Gastrocnemius medialis (tissue), 4 donors: Measurements from ENCODE around the gene C9orf72. TPM values are rescaled to one million over a fixed set of nuclear protein-coding genes. Genes with fewer than 3 reads are reported as not detected.

Source experiments
- ATAC-seq, 2 donors: fragments of 150-250 bp; one replicate each; pipeline ENCODE4 v1.9.1; 2016
- DNase-seq, 2 donors: peaks; one replicate each; pipeline ENCODE4 v3.0.0-alpha.2; 2019
- H3K27ac ChIP-seq, 4 donors: fragments of 200-600 bp; sonication (generic); 1 replicate in 1 of 4; 2 replicates in 3 of 4; pipeline ENCODE4 v1.5.1; 2016 to 2018; ENCODE audit warnings: mild to moderate bottlenecking in 2 of 4, moderate library complexity in 1 of 4
- H3K27me3 ChIP-seq, 3 donors: fragments of 200-600 bp; sonication (generic) in 2 of 3; 1 replicate in 1 of 3; 2 replicates in 2 of 3; pipeline versions ENCODE4 v1.5.1 to v1.6.0; 2016 to 2019; ENCODE audit warnings: mild to moderate bottlenecking in 1 of 3, moderate library complexity in 1 of 3
- H3K36me3 ChIP-seq, 2 donors: fragments of 200-600 bp; sonication (generic) in 1 of 2; one replicate each; pipeline ENCODE4 v1.5.1; 2017 to 2018
- H3K4me1 ChIP-seq, 2 donors: fragments of 200-600 bp; sonication (generic) in 1 of 2; one replicate each; pipeline ENCODE4 v1.5.1; 2016 to 2017; ENCODE audit warnings: mild to moderate bottlenecking in 2 of 2
- H3K4me3 ChIP-seq, 4 donors: fragments of 200-600 bp; sonication (generic) in 3 of 4; 1 replicate in 1 of 4; 2 replicates in 3 of 4; pipeline ENCODE4 v1.5.1; 2016 to 2019; ENCODE audit warnings: mild to moderate bottlenecking in 2 of 4
- H3K9me3 ChIP-seq, 3 donors: fragments of 200-600 bp; sonication (generic) in 2 of 3; 1 replicate in 1 of 3; 2 replicates in 2 of 3; pipeline ENCODE4 v1.5.1; 2016 to 2019
- POLR2A ChIP-seq, 2 donors: fragments of 450-650 bp; IDR thresholded peaks; one replicate each; pipeline ENCODE4 v1.6.1; 2017; ENCODE audit warnings: antibody characterized with exemption in 2 of 2, mild to moderate bottlenecking in 2 of 2, moderate library complexity in 2 of 2
- in situ Hi-C, 4 donors: fragments of 200-750 bp; cut with MboI; loops; one replicate each; pipeline versions ENCODE4 v1.15.0 to v1.8.0; 2017; ENCODE audit warnings: low sequenced_read_pairs in 4 of 4
- intact Hi-C: fragments of 100-400 bp; cut with DNase I; formaldehyde crosslinking; loops from one replicate; pipeline ENCODE4 v1.15.1; 2023; ENCODE audit warnings: low total_unique reads
- total RNA-seq, 4 donors: library from RNA; depleted of rRNA; stranded (reverse); fragments of >200 nt; gene quantifications; one replicate each; pipeline versions ENCODE4 v1.1.0 to v1.2.3, GENCODE V29; 2016
- TF ChIP-seq, protein P1 (sequence below), 5 experiments: fragments of 450-650 bp in 3 of 5; fragments of 200-600 bp in 2 of 5; sonication (generic) in 2 of 5; IDR thresholded peaks in 4 of 5; conservative IDR thresholded peaks in 1 of 5; 1 replicate in 4 of 5; 2 replicates in 1 of 5; pipeline ENCODE4 v1.5.1; 2016 to 2019; ENCODE audit warnings: antibody characterized with exemption in 5 of 5, mild to moderate bottlenecking in 3 of 5, moderate library complexity in 3 of 5

The C9orf72 gene
- total RNA-seq, 4 donors from 2014 or later: 14.8 to 43.4 (median 19.4) TPM

GRCh38 chr9:27549196-27549755 lies 24.0 kb downstream of the C9orf72 start:
- H3K4me3 ChIP-seq: no peak overlapping the region
- H3K9me3 ChIP-seq: no peaks in the 10 kb centered on the region
- H3K27ac ChIP-seq: no peak overlapping the region
- no peak for DNase-seq
- TF ChIP-seq POLR2A (IDR thresholded peaks at IDR 0.05): no peak
- intact Hi-C loops (loop anchor here (2.0 to 10.0 kb wide), 3 partner anchors 24 to 602 kb away; partner anchors contain the start of genes C9orf72 and PLAA), in situ Hi-C loops (loop anchor here in 3 of 4 donors (5.0 to 10.0 kb wide), 2 partner anchors 174 to 217 kb away; no protein-coding TSS in a partner anchor)
- H3K27me3 ChIP-seq: no peaks in the 10 kb centered on the region
- H3K36me3 ChIP-seq: peaks cover 0 to 42% of the 10 kb centered on the region in 2 donors
- ATAC-seq: no peak
- peaks cover 12 to 21% of the 10 kb centered on the region in 2 donors for H3K4me1 ChIP-seq

DNA sequence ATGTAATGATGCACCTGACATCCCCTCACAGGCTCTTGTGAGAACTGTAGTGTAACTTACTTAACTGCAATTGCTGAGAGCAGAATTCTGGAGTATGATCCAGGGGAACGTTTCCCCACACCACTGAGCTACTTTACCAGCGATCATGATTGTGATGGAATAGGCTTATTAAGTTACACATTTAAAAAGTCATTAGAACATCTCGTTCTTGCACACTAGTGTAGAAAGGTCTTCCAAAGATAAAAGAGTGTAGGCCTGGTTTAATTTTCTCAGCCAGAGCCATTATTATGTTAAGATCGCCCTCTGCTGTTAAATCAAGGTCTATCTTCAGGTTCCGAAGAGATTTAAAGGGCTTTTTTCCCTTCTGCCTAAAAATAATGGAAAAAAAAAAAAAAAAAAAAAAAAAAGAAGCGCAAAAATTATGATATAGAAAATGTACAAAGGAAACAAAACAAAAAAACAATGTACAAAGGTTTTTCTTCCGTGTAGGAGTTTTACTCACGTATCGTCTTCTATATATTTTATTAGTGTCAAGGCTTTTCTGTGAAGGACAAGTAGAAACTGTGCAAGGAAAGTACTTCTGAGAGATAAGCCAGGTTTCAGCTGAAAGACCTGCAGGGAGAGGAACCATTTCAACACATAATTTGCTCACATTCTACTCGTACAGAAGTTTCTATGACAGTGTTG lies 25.1 kb downstream of the C9orf72 start:
- intact Hi-C loops (loop anchor here (1.0 to 10.0 kb wide), 5 partner anchors 19 to 601 kb away; partner anchors contain the start of genes C9orf72, MOB3B and PLAA), in situ Hi-C loops (loop anchor here in 3 of 4 donors (5.0 to 10.0 kb wide), 2 partner anchors 173 to 216 kb away; no protein-coding TSS in a partner anchor)
- ATAC-seq: peak; percentile 95 to 96
- peak; percentile 51 to 69 for DNase-seq
- H3K27me3 ChIP-seq: no peaks in the 10 kb centered on the region
- TF ChIP-seq, protein P1, sequence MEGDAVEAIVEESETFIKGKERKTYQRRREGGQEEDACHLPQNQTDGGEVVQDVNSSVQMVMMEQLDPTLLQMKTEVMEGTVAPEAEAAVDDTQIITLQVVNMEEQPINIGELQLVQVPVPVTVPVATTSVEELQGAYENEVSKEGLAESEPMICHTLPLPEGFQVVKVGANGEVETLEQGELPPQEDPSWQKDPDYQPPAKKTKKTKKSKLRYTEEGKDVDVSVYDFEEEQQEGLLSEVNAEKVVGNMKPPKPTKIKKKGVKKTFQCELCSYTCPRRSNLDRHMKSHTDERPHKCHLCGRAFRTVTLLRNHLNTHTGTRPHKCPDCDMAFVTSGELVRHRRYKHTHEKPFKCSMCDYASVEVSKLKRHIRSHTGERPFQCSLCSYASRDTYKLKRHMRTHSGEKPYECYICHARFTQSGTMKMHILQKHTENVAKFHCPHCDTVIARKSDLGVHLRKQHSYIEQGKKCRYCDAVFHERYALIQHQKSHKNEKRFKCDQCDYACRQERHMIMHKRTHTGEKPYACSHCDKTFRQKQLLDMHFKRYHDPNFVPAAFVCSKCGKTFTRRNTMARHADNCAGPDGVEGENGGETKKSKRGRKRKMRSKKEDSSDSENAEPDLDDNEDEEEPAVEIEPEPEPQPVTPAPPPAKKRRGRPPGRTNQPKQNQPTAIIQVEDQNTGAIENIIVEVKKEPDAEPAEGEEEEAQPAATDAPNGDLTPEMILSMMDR (IDR thresholded peaks at IDR 0.05 in 4 of 5, conservative IDR thresholded peaks at IDR 0.05 in 1 of 5): peak; percentile 38 to 58 (median 54)
- TF ChIP-seq POLR2A (IDR thresholded peaks at IDR 0.05): peak in 1 of 2 donors; percentile 59
- H3K27ac ChIP-seq: peak overlapping the region; percentile 79 to 86 (median 84)
- H3K4me3 ChIP-seq: no peak overlapping the region
- no peaks in the 10 kb centered on the region for H3K9me3 ChIP-seq
- H3K36me3 ChIP-seq: peaks cover 0 to 32% of the 10 kb centered on the region in 2 donors
- peaks cover 14 to 24% of the 10 kb centered on the region in 2 donors for H3K4me1 ChIP-seq

GRCh38 chr9:27545471-27545870 lies 27.8 kb downstream of the C9orf72 start:
- ATAC-seq (peak; percentile 88 to 89), DNase-seq (peak in 1 of 2 donors; percentile 69)
- peaks cover 40 to 50% of the 10 kb centered on the region in 2 donors for H3K4me1 ChIP-seq
- no peak overlapping the region for H3K4me3 ChIP-seq
- no peaks in the 10 kb centered on the region for H3K27me3 ChIP-seq
- TF ChIP-seq, protein P1 (IDR thresholded peaks at IDR 0.05 in 4 of 5, conservative IDR thresholded peaks at IDR 0.05 in 1 of 5): no peak
- TF ChIP-seq POLR2A (IDR thresholded peaks at IDR 0.05): peak in 1 of 2 donors; percentile 71
- peaks cover 0 to 13% of the 10 kb centered on the region in 2 donors for H3K36me3 ChIP-seq
- in situ Hi-C loops: loop anchor here in 3 of 4 donors (5.0 to 10.0 kb wide), 2 partner anchors 171 to 213 kb away; no protein-coding TSS in a partner anchor
- intact Hi-C loops: loop anchor here (5.0 to 10.0 kb wide), 2 partner anchors 511 to 598 kb away; partner anchors contain the start of gene PLAA
- H3K27ac ChIP-seq: peak overlapping the region; percentile 20 to 86 (median 84)
- no peaks in the 10 kb centered on the region for H3K9me3 ChIP-seq

DNA sequence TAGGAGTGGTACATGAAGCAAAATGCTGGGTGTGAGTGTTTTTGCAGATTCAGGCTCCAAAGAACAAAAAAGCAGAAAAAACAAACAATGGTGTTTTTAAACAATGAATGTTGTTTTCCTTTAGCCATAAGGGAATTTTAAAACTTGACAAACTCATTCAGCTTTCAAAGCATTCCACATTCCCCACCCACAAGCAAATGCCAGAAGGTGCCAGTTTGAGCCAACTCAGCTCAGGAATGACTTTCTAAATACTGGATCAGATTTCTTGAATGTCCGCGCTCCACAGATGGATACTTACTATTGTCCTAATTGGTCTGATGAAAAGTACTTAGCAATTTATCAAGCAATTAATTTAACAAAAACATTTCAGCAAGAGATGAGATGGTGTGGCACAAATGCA lies 30.8 kb downstream of the C9orf72 start:
- DNase-seq (no peak), ATAC-seq (no peak)
- no peaks in the 10 kb centered on the region for H3K27me3 ChIP-seq
- in situ Hi-C loops (loop anchor here in 1 of 4 donors (10.0 kb wide), 1 partner anchor 168 kb away; no protein-coding TSS in a partner anchor), intact Hi-C loops (loop anchor here (10.0 kb wide), 1 partner anchor 508 kb away; no protein-coding TSS in a partner anchor)
- no peak overlapping the region for H3K4me3 ChIP-seq
- peak overlapping the region; percentile 86 to 92 (median 90) for H3K27ac ChIP-seq
- H3K4me1 ChIP-seq: peaks cover 63 to 67% of the 10 kb centered on the region in 2 donors
- no peaks in the 10 kb centered on the region for H3K9me3 ChIP-seq
- no peak for TF ChIP-seq POLR2A (IDR thresholded peaks at IDR 0.05)
- TF ChIP-seq, protein P1 (IDR thresholded peaks at IDR 0.05 in 4 of 5, conservative IDR thresholded peaks at IDR 0.05 in 1 of 5): no peak
- H3K36me3 ChIP-seq: no peaks in the 10 kb centered on the region
